ENCODE measurements around the gene PSENEN. TPM values are rescaled to one million over a fixed set of nuclear protein-coding genes. Genes with fewer than 3 reads are reported as not detected.

PSENEN gene
- total RNA-seq, 1 donor from 2014 or later: 63.7 TPM

DNA sequence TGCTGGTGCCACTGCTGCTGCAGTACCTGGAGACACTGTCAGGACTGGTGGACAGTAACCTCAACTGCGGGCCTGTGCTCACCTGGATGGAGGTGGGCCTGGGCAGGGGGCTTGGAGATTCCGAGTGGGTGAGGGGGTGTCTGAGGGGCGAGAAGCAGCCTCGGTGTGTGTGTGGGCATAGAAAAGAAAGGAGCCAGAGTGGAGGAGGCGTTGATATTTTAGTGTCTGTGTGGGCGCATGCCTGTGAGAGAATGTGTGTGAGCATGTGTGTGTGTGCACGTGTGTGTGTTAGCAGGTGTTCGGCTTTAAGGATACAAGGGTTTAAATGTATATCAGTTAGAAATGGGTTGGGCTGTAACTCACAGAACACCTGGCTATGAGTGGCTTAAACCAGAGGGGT, 33.6 kb downstream of the PSENEN start:
- H3K4me3 ChIP-seq (ENCODE audit: low read depth, low read length): no peak overlapping the region
- TF ChIP-seq, protein P1, sequence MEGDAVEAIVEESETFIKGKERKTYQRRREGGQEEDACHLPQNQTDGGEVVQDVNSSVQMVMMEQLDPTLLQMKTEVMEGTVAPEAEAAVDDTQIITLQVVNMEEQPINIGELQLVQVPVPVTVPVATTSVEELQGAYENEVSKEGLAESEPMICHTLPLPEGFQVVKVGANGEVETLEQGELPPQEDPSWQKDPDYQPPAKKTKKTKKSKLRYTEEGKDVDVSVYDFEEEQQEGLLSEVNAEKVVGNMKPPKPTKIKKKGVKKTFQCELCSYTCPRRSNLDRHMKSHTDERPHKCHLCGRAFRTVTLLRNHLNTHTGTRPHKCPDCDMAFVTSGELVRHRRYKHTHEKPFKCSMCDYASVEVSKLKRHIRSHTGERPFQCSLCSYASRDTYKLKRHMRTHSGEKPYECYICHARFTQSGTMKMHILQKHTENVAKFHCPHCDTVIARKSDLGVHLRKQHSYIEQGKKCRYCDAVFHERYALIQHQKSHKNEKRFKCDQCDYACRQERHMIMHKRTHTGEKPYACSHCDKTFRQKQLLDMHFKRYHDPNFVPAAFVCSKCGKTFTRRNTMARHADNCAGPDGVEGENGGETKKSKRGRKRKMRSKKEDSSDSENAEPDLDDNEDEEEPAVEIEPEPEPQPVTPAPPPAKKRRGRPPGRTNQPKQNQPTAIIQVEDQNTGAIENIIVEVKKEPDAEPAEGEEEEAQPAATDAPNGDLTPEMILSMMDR (conservative IDR thresholded peaks at IDR 0.05; ENCODE audit: low read depth, low read length): no peak
- no peak for DNase-seq (ENCODE audit: low read depth)

DNA sequence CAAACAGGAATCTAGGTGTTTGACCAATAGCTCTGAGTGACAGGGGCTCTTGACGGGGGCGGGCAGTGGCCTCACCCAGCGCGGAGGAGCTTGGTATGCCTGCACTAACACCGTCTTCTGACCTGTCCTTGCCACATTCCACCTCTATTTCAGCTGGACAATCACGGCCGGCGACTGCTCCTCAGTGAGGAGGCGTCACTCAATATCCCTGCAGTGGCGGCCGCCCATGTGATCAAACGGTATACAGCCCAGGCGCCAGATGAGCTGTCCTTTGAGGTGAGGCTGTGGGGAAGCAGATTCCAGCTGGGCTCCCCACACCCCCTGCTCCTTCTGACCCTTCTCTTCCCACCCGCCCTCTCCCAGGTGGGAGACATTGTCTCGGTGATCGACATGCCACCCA, 34.6 kb downstream of the PSENEN start:
- no peak overlapping the region for H3K4me3 ChIP-seq (ENCODE audit: low read depth, low read length)
- no peak for DNase-seq (ENCODE audit: low read depth)
- TF ChIP-seq, protein P1 (conservative IDR thresholded peaks at IDR 0.05; ENCODE audit: low read depth, low read length): no peak

DNA sequence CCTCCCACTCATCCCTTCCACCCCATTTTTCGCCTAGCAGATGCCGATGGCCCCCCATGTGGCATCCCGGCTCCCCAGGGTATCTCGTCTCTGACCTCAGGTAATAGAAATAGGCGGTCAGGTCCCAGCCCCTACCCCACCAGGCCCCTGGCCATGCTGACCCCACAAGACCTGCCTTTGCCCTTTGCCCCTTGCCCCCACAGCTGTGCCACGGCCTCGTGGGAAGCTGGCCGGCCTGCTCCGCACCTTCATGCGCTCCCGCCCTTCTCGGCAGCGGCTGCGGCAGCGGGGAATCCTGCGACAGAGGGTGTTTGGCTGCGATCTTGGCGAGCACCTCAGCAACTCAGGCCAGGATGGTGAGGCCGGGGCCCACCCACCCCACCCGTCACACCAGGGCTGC, 35.3 kb downstream of the PSENEN start:
- no peak overlapping the region for H3K4me3 ChIP-seq (ENCODE audit: low read depth, low read length)
- no peak for DNase-seq (ENCODE audit: low read depth)
- TF ChIP-seq, protein P1 (conservative IDR thresholded peaks at IDR 0.05; ENCODE audit: low read depth, low read length): no peak

DNA sequence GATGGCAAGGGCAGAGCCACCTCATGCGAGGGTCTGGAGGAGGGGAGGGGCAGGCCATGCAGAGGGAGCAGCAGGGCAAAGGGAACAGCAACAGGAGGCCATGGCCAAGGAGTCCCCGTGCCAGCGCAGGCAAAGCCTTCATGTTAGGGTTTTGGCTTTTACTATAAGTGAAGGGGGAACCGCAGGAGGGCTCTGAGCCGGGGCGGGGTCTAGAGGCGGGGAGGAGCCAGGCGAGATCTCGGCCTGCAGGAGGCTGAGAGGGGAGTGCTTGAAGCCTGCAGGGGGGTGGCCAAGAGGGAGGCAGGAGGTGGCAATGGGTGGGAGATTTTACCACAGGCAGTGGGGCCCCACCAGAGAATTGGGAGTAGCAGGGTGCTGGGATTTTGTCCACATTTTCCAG, 36.2 kb downstream of the PSENEN start:
- H3K4me3 ChIP-seq (ENCODE audit: low read depth, low read length): no peak overlapping the region
- DNase-seq (ENCODE audit: low read depth): no peak
- TF ChIP-seq, protein P1 (conservative IDR thresholded peaks at IDR 0.05; ENCODE audit: low read depth, low read length): no peak

DNA sequence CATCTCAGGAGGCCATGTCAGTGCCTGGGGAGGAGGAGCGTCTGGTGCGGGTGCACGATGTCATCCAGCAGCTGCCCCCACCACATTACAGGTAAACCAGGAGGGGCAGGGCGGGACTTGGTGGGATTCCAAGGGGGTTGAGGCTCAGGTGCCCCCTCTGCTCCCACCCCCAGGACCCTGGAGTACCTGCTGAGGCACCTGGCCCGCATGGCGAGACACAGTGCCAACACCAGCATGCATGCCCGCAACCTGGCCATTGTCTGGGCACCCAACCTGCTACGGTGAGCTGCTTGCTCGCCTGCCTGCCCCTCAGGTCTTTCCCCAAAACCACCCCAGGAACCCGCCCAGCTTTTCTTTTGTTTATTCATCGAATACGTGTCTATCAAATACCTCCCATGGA, 37.1 kb downstream of the PSENEN start:
- TF ChIP-seq, protein P1 (conservative IDR thresholded peaks at IDR 0.05; ENCODE audit: low read depth, low read length): no peak
- H3K4me3 ChIP-seq (ENCODE audit: low read depth, low read length): no peak overlapping the region
- no peak for DNase-seq (ENCODE audit: low read depth)

DNA sequence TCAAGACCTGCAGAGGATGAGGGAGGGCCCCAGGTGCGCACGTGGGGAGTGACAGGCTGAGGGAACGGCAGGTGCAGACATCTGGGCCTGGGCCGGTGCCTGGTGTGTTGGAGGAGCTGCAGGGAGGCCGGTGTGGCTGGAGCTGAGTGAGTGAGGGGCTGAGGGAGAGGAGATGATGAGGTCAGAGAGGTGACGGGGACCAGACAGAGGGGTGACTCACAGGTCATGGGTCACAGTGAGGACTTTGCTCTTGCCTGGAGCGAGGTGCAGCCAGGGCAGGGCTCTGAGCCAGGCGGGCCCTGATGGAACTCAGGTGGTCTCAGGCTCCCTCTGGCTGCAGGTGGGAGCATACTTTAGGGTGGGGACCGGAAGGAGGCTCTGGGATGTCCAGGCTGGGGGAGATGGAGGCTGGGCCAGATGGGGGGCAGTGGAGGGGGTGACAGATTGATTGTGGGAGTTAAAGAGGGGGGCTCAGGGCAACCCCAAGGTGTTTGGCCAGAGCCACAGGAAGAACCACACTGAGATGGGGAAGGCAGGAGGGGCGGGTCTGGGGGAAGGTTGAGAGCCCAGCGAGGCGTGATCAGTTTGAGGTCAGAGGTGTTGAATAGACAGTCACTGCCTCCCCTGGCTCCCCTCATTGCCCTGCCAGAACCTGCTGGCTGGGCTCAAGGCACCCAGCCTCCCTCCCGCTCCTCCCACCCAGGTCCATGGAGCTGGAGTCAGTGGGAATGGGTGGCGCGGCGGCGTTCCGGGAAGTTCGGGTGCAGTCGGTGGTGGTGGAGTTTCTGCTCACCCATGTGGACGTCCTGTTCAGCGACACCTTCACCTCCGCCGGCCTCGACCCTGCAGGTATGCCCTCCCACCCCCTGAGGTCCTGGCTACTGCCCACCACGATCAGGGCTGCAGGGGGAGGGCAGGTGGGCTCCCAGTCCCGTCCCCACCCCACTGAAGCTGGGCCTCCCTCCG, 38.3 kb downstream of the PSENEN start:
- no peak overlapping the region for H3K4me3 ChIP-seq (ENCODE audit: low read depth, low read length)
- TF ChIP-seq, protein P1 (conservative IDR thresholded peaks at IDR 0.05; ENCODE audit: low read depth, low read length): no peak
- DNase-seq (ENCODE audit: low read depth): no peak

Data from epithelial cell of proximal tubule (primary cell).